Measurements from ENCODE around the gene ARID1B.
A peak's percentile ranks its signal among the peaks of the same experiment; 100 is the strongest.

Gene ARID1B

DNA sequence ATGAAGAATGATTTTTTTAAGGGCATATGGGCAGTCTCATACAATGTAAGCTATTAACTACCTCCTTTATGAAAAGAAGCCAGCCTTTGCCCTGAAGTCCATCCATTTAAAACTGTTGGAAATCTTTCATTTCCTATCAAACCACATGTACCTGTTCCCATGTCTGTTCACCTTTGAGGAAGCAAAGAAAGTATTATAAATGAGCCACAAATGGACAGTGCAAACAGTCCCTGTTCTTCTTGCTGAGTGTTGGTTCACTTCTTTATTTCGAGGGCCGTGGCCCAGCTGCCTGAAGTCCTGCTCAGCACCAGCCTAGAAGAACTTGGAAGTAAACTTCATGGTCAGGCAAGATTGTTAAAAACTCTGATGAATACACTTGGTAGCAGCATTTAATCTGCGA, 433.8 kb downstream of the ARID1B start:
- H3K27me3 Mint-ChIP-seq = no peaks in the 10 kb centered on the region
- peaks cover 10% of the 10 kb centered on the region for H3K36me3 Mint-ChIP-seq
- no peak for DNase-seq (ENCODE audit: low spot score in 2 of 2)
- no peak overlapping the region for H3K4me3 Mint-ChIP-seq
- no peak for ATAC-seq (ENCODE audit: low read depth)
- peaks cover 2% of the 10 kb centered on the region for H3K4me1 Mint-ChIP-seq
- no peaks in the 10 kb centered on the region for H3K9me3 Mint-ChIP-seq
- peak overlapping the region; percentile 29 for H3K27ac Mint-ChIP-seq

- peaks cover 1% of the 10 kb centered on the region for H3K36me3 Mint-ChIP-seq
- peak overlapping the region; percentile 29 for H3K27ac Mint-ChIP-seq
- H3K4me3 Mint-ChIP-seq = no peak overlapping the region
- DNase-seq (ENCODE audit: low spot score in 2 of 2) (no peak), ATAC-seq (ENCODE audit: low read depth) (peak; percentile 50)
- H3K27me3 Mint-ChIP-seq = no peaks in the 10 kb centered on the region
- H3K9me3 Mint-ChIP-seq = no peaks in the 10 kb centered on the region
- H3K4me1 Mint-ChIP-seq = peaks cover 4% of the 10 kb centered on the region
Observed at GRCh38 chr6:157211603-157212455, 434.7 kb downstream of the ARID1B start.

DNA sequence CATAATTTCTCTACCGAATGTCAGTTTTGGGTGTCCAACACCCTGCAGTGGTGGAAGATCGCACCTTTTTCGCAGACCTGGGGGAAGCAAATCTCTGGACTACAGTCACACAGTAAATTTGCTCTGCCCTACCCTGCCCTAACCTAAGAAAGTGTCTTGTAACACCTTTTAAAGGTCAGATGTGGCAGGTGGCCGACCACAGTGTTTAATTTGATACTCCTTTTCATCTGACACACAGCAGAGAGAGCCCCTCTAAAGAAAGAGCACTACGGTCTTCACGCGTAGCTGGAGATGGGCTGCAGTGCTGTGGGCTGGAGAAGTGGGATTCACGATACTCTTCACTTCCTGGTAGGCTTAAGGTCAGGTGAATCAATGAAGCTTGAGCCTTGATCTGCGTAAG, 436.2 kb downstream of the ARID1B start:
- ATAC-seq (ENCODE audit: low read depth) (no peak), DNase-seq (ENCODE audit: low spot score in 2 of 2) (no peak)
- Mint-ChIP-seq H3K4me1 (peaks cover 4% of the 10 kb centered on the region), H3K36me3 (no peaks in the 10 kb centered on the region), H3K27ac (no peak overlapping the region), H3K4me3 (no peak overlapping the region), H3K27me3 (no peaks in the 10 kb centered on the region), H3K9me3 (no peaks in the 10 kb centered on the region)

GRCh38 chr6:157213907-157214565, 436.9 kb downstream of the ARID1B start:
- DNase-seq (ENCODE audit: low spot score in 2 of 2) (no peak), ATAC-seq (ENCODE audit: low read depth) (no peak)
- Mint-ChIP-seq H3K36me3 (no peaks in the 10 kb centered on the region), H3K27me3 (no peaks in the 10 kb centered on the region), H3K9me3 (no peaks in the 10 kb centered on the region), H3K4me1 (peaks cover 4% of the 10 kb centered on the region), H3K4me3 (no peak overlapping the region), H3K27ac (no peak overlapping the region)

DNA sequence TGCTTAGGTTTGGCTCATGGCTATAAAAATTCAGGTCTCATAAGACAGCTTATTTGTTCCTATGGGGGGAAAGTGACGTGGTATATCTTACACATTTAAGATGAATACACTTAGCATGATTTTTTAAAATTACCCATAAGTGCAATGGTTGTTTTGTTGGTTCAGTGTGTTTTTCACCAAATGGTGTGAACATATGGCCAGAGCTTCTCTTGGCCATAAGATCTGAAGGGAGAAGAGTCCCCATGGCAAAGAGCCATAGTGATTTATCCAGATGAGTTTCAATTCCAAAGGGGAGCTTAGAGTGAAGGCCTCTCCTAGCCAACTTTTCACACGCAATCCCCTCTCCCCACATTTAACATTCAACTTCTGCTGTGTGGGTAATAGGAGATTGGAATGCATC, 438.5 kb downstream of the ARID1B start:
- Mint-ChIP-seq H3K36me3 (no peaks in the 10 kb centered on the region), H3K4me3 (no peak overlapping the region), H3K9me3 (no peaks in the 10 kb centered on the region), H3K27ac (no peak overlapping the region), H3K4me1 (peaks cover 4% of the 10 kb centered on the region), H3K27me3 (no peaks in the 10 kb centered on the region)
- ATAC-seq (ENCODE audit: low read depth) = no peak
- DNase-seq (ENCODE audit: low spot score in 2 of 2) = no peak

DNA sequence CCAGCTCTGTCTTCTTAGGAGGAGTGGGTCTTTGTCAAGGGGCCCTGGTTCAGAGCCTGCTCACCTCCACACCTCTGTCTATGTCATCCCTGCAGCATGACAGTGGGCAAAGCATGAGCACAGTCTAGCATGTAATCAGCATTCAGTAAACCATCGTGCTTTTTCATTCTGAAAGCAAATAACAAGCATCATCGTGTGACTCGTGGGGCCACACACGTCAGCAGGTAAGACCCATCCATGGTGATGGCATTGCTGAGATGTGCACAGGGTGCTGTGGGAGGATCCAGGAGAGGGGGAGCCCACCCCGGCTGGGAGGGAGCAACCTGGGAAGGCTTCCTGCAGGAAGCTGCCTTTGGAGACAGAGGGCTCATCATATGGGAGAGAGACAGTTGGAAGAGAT, 439.4 kb downstream of the ARID1B start:
- ATAC-seq (ENCODE audit: low read depth) (no peak), DNase-seq (ENCODE audit: low spot score in 2 of 2) (no peak)
- Mint-ChIP-seq H3K4me1 (peaks cover 6% of the 10 kb centered on the region), H3K36me3 (no peaks in the 10 kb centered on the region), H3K27me3 (no peaks in the 10 kb centered on the region), H3K4me3 (no peak overlapping the region), H3K27ac (no peak overlapping the region), H3K9me3 (no peaks in the 10 kb centered on the region)

DNA sequence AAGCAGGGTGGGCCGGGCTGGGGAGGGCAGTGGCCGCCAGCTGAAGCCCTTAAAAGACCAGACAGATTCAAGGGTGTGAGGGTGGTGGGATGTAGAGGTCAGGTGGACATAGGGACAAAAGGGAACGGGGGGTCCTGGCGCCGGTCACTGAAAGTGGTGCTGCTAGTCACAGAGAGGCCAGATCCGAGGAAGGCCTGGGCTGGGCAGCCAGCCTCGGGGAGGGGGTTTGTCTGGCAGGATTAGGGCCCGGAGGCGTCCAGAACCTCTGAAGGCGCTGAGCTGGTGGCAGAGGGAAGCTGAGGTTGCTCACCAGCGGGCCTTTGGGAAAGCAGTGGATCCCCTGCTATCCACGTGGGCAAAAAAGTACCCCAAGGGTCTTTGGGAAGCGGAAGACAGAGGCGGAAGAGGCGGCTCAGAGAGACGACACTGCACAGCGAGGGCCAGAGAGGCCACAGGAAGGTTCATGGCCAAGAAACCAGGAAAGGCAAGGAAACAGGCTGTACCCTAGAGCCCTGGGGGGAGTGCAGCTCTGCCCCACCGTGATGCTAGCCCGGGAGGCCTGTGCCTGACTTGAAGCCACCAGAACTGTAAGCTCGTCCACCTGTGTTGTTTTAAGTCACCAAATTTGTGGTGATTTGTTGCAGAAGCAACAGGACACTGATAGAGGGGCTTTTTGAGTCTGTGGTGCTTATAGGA, 440.2 kb downstream of the ARID1B start:
- ATAC-seq (ENCODE audit: low read depth) (no peak), DNase-seq (ENCODE audit: low spot score in 2 of 2) (no peak)
- Mint-ChIP-seq H3K27ac (no peak overlapping the region), H3K36me3 (no peaks in the 10 kb centered on the region), H3K4me3 (no peak overlapping the region), H3K9me3 (no peaks in the 10 kb centered on the region), H3K27me3 (no peaks in the 10 kb centered on the region), H3K4me1 (peaks cover 9% of the 10 kb centered on the region)

- DNase-seq (ENCODE audit: low spot score in 2 of 2) (no peak), ATAC-seq (ENCODE audit: low read depth) (no peak)
- no peak overlapping the region for H3K4me3 Mint-ChIP-seq
- no peaks in the 10 kb centered on the region for H3K36me3 Mint-ChIP-seq
- H3K9me3 Mint-ChIP-seq = no peaks in the 10 kb centered on the region
- no peaks in the 10 kb centered on the region for H3K27me3 Mint-ChIP-seq
- peaks cover 15% of the 10 kb centered on the region for H3K4me1 Mint-ChIP-seq
- no peak overlapping the region for H3K27ac Mint-ChIP-seq
Observed at GRCh38 chr6:157217894-157218370, 440.8 kb downstream of the ARID1B start.

DNA sequence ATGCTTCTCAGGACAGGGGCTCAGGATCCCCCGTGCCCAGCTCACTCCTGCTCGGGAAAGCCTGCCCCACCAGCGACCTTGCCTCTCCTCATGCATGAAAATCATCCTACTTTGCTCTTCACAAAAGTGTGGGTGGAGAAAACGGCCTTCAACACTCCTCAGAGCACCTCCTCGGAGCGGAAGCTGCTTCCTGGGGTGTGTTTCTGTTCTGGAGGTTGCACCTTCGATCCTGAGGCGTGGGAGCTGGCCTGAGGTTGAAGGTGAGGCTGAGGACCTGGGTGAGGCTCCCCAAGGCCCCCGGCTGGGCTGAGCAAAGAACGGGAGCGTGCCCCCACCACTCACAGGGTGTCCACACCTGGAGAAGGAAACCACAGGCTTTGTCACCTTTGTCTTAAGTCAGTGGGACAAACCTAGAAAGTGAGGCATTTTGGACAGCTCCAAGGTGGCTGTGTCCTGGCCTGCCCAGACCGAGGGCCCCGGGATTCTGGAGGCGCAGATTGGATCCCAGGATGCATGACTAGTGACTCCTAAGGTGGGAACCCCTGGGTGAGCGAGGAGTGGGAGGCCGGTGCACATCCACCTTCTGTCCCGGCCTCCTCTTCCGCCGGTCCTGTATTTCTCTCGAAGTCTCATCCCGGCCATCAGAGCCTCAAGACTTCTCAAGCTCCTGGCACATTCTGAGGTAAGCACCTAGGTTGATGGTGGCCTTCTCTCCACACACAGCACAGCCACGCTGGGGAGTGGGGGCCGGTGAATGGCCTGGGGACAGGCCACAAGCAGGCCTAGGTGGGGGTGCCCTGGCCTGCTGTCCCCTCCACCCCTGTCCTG, 441.4 kb downstream of the ARID1B start:
- Mint-ChIP-seq H3K4me3 (no peak overlapping the region), H3K9me3 (no peaks in the 10 kb centered on the region), H3K36me3 (no peaks in the 10 kb centered on the region), H3K27me3 (no peaks in the 10 kb centered on the region), H3K27ac (no peak overlapping the region), H3K4me1 (peaks cover 17% of the 10 kb centered on the region)
- ATAC-seq (ENCODE audit: low read depth) (no peak), DNase-seq (ENCODE audit: low spot score in 2 of 2) (no peak)

- Mint-ChIP-seq H3K36me3 (no peaks in the 10 kb centered on the region), H3K27me3 (no peaks in the 10 kb centered on the region), H3K27ac (no peak overlapping the region), H3K4me3 (no peak overlapping the region), H3K4me1 (peaks cover 24% of the 10 kb centered on the region), H3K9me3 (no peaks in the 10 kb centered on the region)
- no peak for ATAC-seq (ENCODE audit: low read depth)
- DNase-seq (ENCODE audit: low spot score in 2 of 2) = no peak
Observed at GRCh38 chr6:157219201-157220200, 442.3 kb downstream of the ARID1B start.

DNA sequence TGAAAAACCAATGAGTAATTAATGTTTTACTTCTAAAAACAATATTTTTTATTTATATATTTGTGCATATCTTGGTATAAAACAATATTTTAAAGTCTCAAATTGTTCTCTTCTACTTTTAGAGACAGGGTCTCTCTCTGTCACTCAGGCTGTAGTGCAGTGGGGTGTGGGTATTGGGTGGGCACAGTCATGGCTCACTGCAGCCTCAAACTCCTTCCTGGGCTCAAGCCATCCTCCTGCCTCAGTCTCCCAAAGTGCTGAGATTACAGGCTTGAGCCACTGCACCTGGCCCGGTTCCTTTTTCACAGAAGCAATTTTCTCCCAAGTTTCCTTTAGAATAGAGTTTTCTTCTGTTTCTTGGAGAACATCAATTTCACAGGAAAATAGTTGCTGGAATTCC, 443.3 kb downstream of the ARID1B start:
- Mint-ChIP-seq H3K36me3 (no peaks in the 10 kb centered on the region), H3K4me1 (peaks cover 26% of the 10 kb centered on the region), H3K4me3 (peak overlapping the region; percentile 76), H3K9me3 (no peaks in the 10 kb centered on the region), H3K27ac (no peak overlapping the region), H3K27me3 (no peaks in the 10 kb centered on the region)
- ATAC-seq (ENCODE audit: low read depth) = no peak
- no peak for DNase-seq (ENCODE audit: low spot score in 2 of 2)

DNA sequence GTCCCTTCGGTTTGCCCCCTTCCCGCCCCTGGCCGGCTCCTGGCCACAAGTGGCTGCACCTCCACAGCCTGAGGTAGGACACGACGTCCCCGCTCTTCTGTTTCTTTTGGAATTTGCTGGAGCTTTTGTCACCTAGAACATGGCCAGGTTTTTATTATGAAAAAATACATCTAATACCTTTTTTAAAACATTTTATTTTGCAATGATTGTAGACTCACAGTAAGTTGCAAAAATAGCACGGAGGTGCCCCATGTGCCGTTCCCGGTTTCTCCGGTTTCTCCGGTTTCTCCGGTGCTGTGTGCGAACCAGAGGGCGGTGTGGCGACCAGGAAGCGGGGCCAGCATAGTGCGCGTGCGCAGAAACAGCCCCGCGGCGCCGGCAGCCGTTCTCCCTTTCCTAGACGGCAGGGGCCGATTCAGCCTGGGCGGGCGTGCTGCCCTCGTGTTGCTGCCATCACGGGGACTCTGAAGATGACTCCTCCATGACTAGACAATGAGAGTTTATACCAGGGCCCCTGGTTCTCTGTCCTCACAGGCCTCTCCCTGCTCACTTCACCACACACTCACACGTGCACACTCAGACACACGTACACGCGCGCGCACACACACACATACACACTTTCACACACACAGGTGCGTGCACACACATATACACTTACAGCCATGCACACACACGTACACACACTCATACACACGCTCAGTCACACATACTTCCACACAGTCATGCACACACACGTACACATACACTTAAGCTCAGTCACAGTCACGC, 444.1 kb downstream of the ARID1B start:
- H3K4me1 Mint-ChIP-seq = peaks cover 26% of the 10 kb centered on the region
- ATAC-seq (ENCODE audit: low read depth) (peak; percentile 57), DNase-seq (ENCODE audit: low spot score in 2 of 2) (peak; percentile 70 to 75)
- no peaks in the 10 kb centered on the region for H3K27me3 Mint-ChIP-seq
- H3K27ac Mint-ChIP-seq = no peak overlapping the region
- peak overlapping the region; percentile 76 for H3K4me3 Mint-ChIP-seq
- H3K36me3 Mint-ChIP-seq = no peaks in the 10 kb centered on the region
- no peaks in the 10 kb centered on the region for H3K9me3 Mint-ChIP-seq
